Gastroesophageal sphincter (tissue), 4 donors: ENCODE results near the gene BOLA3. TPM values are rescaled to one million over a fixed set of nuclear protein-coding genes. Genes with fewer than 3 reads are reported as not detected.

Source experiments
- ATAC-seq: fragments of 150-250 bp; one replicate; pipeline ENCODE4 v1.9.1; 2016; ENCODE audit warnings: mild to moderate bottlenecking, moderate library complexity
- H3K27ac ChIP-seq, 4 donors: fragments of 200-600 bp; sonication (generic) in 3 of 4; 1 replicate in 3 of 4; 2 replicates in 1 of 4; pipeline ENCODE4 v1.5.1; 2016 to 2019
- H3K27me3 ChIP-seq: fragments of 200-600 bp; sonication (generic); one replicate; pipeline ENCODE4 v1.5.1; 2019
- H3K36me3 ChIP-seq, 2 donors: fragments of 200-600 bp; sonication (generic); one replicate each; pipeline ENCODE4 v1.5.1; 2019; ENCODE audit warnings: control low read depth in 1 of 2
- H3K4me1 ChIP-seq, 3 donors: fragments of 200-600 bp; sonication (generic); 1 replicate in 2 of 3; 2 replicates in 1 of 3; pipeline ENCODE4 v1.5.1; 2016 to 2019; ENCODE audit warnings: control low read depth in 2 of 3
- H3K4me3 ChIP-seq, 2 donors: fragments of 200-600 bp; sonication (generic); one replicate each; pipeline ENCODE4 v1.5.1; 2019; ENCODE audit warnings: mild to moderate bottlenecking in 1 of 2, moderate library complexity in 1 of 2
- H3K9me3 ChIP-seq, 3 donors: fragments of 200-600 bp; sonication (generic); one replicate each; pipeline ENCODE4 v1.5.1; 2017 to 2019; ENCODE audit warnings: control low read depth in 2 of 3
- CTCF ChIP-seq, 4 experiments: fragments of 200-600 bp in 2 of 4; fragments of 450-650 bp in 2 of 4; sonication (generic) in 1 of 4; IDR thresholded peaks; one replicate each; pipeline ENCODE4 v1.5.1; 2017 to 2019; ENCODE audit warnings: antibody characterized with exemption in 4 of 4, mild to moderate bottlenecking in 2 of 4, moderate library complexity in 2 of 4
- EP300 ChIP-seq: sonication (generic); formaldehyde crosslinking; IDR thresholded peaks from one replicate; pipeline ENCODE4 v1.6.1; 2017; ENCODE audit warnings: antibody characterized with exemption, mild to moderate bottlenecking
- POLR2A ChIP-seq, 2 donors: fragments of 450-650 bp; IDR thresholded peaks; one replicate each; pipeline ENCODE4 v1.6.1; 2017; ENCODE audit warnings: antibody characterized with exemption in 2 of 2, mild to moderate bottlenecking in 2 of 2, moderate library complexity in 1 of 2
- POLR2AphosphoS5 ChIP-seq: sonication (generic); formaldehyde crosslinking; IDR thresholded peaks from one replicate; pipeline ENCODE4 v1.6.1; 2017; ENCODE audit warnings: antibody characterized with exemption
- WGBS, 2 donors: methylation state at CpG; one replicate each; pipeline ENCODE4 v1.1.5; 2018; ENCODE audit warnings: low coverage in 1 of 2; 5-methylcytosine and 5-hydroxymethylcytosine counted together
- total RNA-seq, 4 donors: library from RNA; depleted of rRNA; stranded (reverse); fragments of >200 nt; gene quantifications; one replicate each; pipeline ENCODE4 v1.1.0, GENCODE V29; 2016

BOLA3 gene
- total RNA-seq, 4 donors from 2014 or later, result 15.5 to 43.1 (median 30.5) TPM

GRCh38 chr2:74119339-74119738 is 28.4 kb downstream of the BOLA3 start:
- no peak for TF ChIP-seq EP300
- peak in 2 of 4 experiments; percentile 9 to 35 for TF ChIP-seq CTCF (IDR thresholded peaks at IDR 0.05)
- H3K4me3 ChIP-seq, result peak overlapping the region in 1 of 2 donors; percentile 82
- H3K27me3 ChIP-seq, result no peaks in the 10 kb centered on the region
- peaks cover 0 to 7% (median 0%) of the 10 kb centered on the region in 3 donors for H3K4me1 ChIP-seq
- H3K36me3 ChIP-seq, result no peaks in the 10 kb centered on the region
- no peak for ATAC-seq
- peak overlapping the region in 1 of 4 donors; percentile 91 for H3K27ac ChIP-seq
- no peaks in the 10 kb centered on the region for H3K9me3 ChIP-seq

DNA sequence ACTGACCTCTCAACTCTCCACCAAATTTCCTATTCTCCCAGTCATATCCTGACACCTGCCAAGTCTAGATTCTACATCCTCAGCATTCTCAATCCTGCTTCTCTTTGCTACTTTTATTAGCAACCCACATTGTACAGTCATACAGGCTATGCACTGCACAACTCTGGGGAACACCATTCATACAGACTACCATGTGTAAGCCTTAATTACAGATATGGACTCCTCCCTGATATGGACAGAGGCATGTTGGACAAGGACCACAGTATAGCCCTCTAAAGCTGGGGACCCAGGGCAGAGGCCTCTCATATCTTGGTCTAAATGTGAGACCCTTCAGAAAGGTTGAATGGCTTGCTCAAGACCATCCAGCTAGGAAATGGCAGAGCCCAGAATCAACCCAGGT is 36.3 kb downstream of the BOLA3 start:
- Histone ChIP-seq H3K27me3 (no peaks in the 10 kb centered on the region), H3K4me1 (no peaks in the 10 kb centered on the region), H3K36me3 (peaks cover 0 to 6% of the 10 kb centered on the region in 2 donors), H3K27ac (no peak overlapping the region), H3K9me3 (no peaks in the 10 kb centered on the region), H3K4me3 (no peak overlapping the region)
- TF ChIP-seq POLR2AphosphoS5 (no peak), CTCF (IDR thresholded peaks at IDR 0.05) (no peak), POLR2A (IDR thresholded peaks at IDR 0.05) (no peak), EP300 (no peak)
- ATAC-seq, result no peak

DNA sequence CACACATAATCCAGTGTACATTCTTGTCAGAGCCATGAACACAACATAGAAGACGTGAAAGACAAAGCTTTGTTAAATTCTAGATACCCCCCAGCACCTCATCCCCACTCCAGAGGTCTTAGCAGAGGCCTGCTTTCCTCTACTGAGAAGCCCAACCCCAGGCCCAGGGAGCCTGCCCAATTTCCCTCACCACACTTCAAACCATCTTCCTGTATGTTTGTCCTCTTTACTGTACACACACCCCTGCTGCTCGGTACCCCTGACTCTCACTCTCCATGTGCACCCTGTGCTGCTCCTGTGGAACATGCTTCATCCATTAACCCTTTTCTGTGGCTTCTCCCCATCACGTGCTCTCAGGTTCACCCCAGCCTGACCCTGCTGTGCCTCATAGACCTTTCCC is 37.2 kb downstream of the BOLA3 start:
- H3K27me3 ChIP-seq, result no peaks in the 10 kb centered on the region
- no peak overlapping the region for H3K27ac ChIP-seq
- no peak for ATAC-seq
- H3K36me3 ChIP-seq, result peaks cover 0 to 6% of the 10 kb centered on the region in 2 donors
- 72 to 90% methylated on average over 2 to 3 of the region's 3 CpGs for WGBS, 2 donors
- TF ChIP-seq POLR2AphosphoS5, result no peak
- no peak for TF ChIP-seq POLR2A (IDR thresholded peaks at IDR 0.05)
- no peak for TF ChIP-seq EP300
- TF ChIP-seq CTCF (IDR thresholded peaks at IDR 0.05), result no peak
- H3K4me3 ChIP-seq, result no peak overlapping the region
- H3K9me3 ChIP-seq, result no peaks in the 10 kb centered on the region
- H3K4me1 ChIP-seq, result no peaks in the 10 kb centered on the region

GRCh38 chr2:74109551-74109950 is 38.2 kb downstream of the BOLA3 start:
- Histone ChIP-seq H3K36me3 (peaks cover 0 to 6% of the 10 kb centered on the region in 2 donors), H3K27me3 (no peaks in the 10 kb centered on the region), H3K27ac (no peak overlapping the region), H3K4me3 (no peak overlapping the region), H3K4me1 (no peaks in the 10 kb centered on the region), H3K9me3 (no peaks in the 10 kb centered on the region)
- ATAC-seq, result no peak
- 84 to 90% methylated on average over 6 to 8 of the region's 8 CpGs for WGBS, 2 donors
- TF ChIP-seq EP300, result no peak
- TF ChIP-seq POLR2AphosphoS5, result no peak
- no peak for TF ChIP-seq CTCF (IDR thresholded peaks at IDR 0.05)
- no peak for TF ChIP-seq POLR2A (IDR thresholded peaks at IDR 0.05)

DNA sequence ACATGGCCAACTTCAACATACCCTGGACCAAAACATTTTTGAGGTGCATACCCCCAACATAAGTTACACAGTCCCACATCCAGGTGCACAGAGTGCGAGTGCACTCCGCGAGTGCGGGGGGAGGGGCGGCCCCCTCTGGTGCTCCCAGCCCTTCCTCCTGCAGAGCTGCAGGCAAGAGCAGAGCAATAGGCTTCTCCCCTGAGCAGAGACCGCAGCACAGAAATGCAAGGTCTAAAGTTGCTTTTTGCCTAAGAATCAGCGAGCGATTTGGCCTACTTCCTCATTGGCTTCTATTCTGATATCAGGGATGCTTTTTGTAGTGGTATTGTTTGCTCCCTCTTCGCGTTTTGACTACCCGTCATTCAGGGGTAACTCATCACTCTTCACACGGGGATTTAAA is 40.6 kb downstream of the BOLA3 start:
- 41 to 60% methylated on average over 2 to 7 of the region's 12 CpGs for WGBS, 2 donors
- no peak for TF ChIP-seq POLR2AphosphoS5
- TF ChIP-seq CTCF (IDR thresholded peaks at IDR 0.05), result no peak
- no peak for TF ChIP-seq EP300
- no peak for TF ChIP-seq POLR2A (IDR thresholded peaks at IDR 0.05)
- Histone ChIP-seq H3K4me3 (no peak overlapping the region), H3K36me3 (peaks cover 0 to 19% of the 10 kb centered on the region in 2 donors), H3K27me3 (no peaks in the 10 kb centered on the region), H3K27ac (no peak overlapping the region), H3K4me1 (no peaks in the 10 kb centered on the region), H3K9me3 (no peaks in the 10 kb centered on the region)
- no peak for ATAC-seq
